ENCODE measurements around the gene GUCY1A2. TPM values are rescaled to one million over a fixed set of nuclear protein-coding genes. Genes with fewer than 3 reads are reported as not detected.

Gene GUCY1A2
- total RNA-seq, 4 donors from 2014 or later, result 2.5 to 7.7 (median 4.4) TPM

- intact Hi-C loops (cut with DNase I), result no loop called here
- Histone ChIP-seq H3K4me3 (no peak overlapping the region), H3K9me3 (no peaks in the 10 kb centered on the region), H3K4me1 (peaks cover 0 to 7% (median 0%) of the 10 kb centered on the region in 4 donors), H3K36me3 (no peaks in the 10 kb centered on the region), H3K27ac (replicated peaks in 1 of 4) (no peak overlapping the region), H3K27me3 (peaks cover 0 to 5% (median 0%) of the 10 kb centered on the region in 4 donors)
- no peak for DNase-seq (ENCODE audit: extremely low spot score)
- WGBS, result 50% methylated on average over 1 of the region's 1 CpG
- TF ChIP-seq POLR2AphosphoS5 (IDR thresholded peaks at IDR 0.05) (no peak), EP300 (IDR thresholded peaks at IDR 0.05) (no peak), CTCF (IDR thresholded peaks at IDR 0.05) (no peak), POLR2A (IDR thresholded peaks at IDR 0.05; ENCODE audit: low read depth) (no peak)
Measured at GRCh38 chr11:106959800-106960199, 58.5 kb downstream of the GUCY1A2 start.

- no peaks in the 10 kb centered on the region for H3K9me3 ChIP-seq
- no peak overlapping the region for H3K27ac ChIP-seq (replicated peaks in 1 of 4)
- no peak for DNase-seq (ENCODE audit: extremely low spot score)
- intact Hi-C loops (cut with DNase I), result no loop called here
- peaks cover 0 to 7% (median 0%) of the 10 kb centered on the region in 4 donors for H3K4me1 ChIP-seq
- H3K4me3 ChIP-seq, result no peak overlapping the region
- WGBS, result 88% methylated on average over 3 of the region's 3 CpGs
- H3K27me3 ChIP-seq, result peaks cover 0 to 5% (median 0%) of the 10 kb centered on the region in 4 donors
- TF ChIP-seq EP300 (IDR thresholded peaks at IDR 0.05) (no peak), POLR2AphosphoS5 (IDR thresholded peaks at IDR 0.05) (no peak), POLR2A (IDR thresholded peaks at IDR 0.05; ENCODE audit: low read depth) (no peak), CTCF (IDR thresholded peaks at IDR 0.05) (no peak)
- no peaks in the 10 kb centered on the region for H3K36me3 ChIP-seq
Measured at GRCh38 chr11:106959386-106959785, 58.9 kb downstream of the GUCY1A2 start.

GRCh38 chr11:106958517-106959248 lies 59.6 kb downstream of the GUCY1A2 start:
- DNase-seq (ENCODE audit: extremely low spot score), result no peak
- intact Hi-C loops (cut with DNase I), result no loop called here
- H3K27me3 ChIP-seq, result peaks cover 0 to 5% (median 0%) of the 10 kb centered on the region in 4 donors
- no peak overlapping the region for H3K4me3 ChIP-seq
- H3K4me1 ChIP-seq, result peaks cover 0 to 7% (median 0%) of the 10 kb centered on the region in 4 donors
- H3K9me3 ChIP-seq, result no peaks in the 10 kb centered on the region
- H3K27ac ChIP-seq (replicated peaks in 1 of 4), result no peak overlapping the region
- H3K36me3 ChIP-seq, result no peaks in the 10 kb centered on the region
- WGBS, result 57% methylated on average over 7 of the region's 7 CpGs
- no peak for TF ChIP-seq EP300 (IDR thresholded peaks at IDR 0.05)
- no peak for TF ChIP-seq POLR2AphosphoS5 (IDR thresholded peaks at IDR 0.05)
- no peak for TF ChIP-seq CTCF (IDR thresholded peaks at IDR 0.05)
- no peak for TF ChIP-seq POLR2A (IDR thresholded peaks at IDR 0.05; ENCODE audit: low read depth)

- DNase-seq (ENCODE audit: extremely low spot score), result no peak
- Histone ChIP-seq H3K4me3 (no peak overlapping the region), H3K27ac (replicated peaks in 1 of 4) (no peak overlapping the region), H3K27me3 (peaks cover 0 to 5% (median 0%) of the 10 kb centered on the region in 4 donors), H3K4me1 (peaks cover 0 to 7% (median 0%) of the 10 kb centered on the region in 4 donors), H3K36me3 (no peaks in the 10 kb centered on the region), H3K9me3 (no peaks in the 10 kb centered on the region)
- intact Hi-C loops (cut with DNase I), result no loop called here
- 91% methylated on average over 4 of the region's 5 CpGs for WGBS
- TF ChIP-seq POLR2A (IDR thresholded peaks at IDR 0.05; ENCODE audit: low read depth) (no peak), POLR2AphosphoS5 (IDR thresholded peaks at IDR 0.05) (no peak), CTCF (IDR thresholded peaks at IDR 0.05) (no peak), EP300 (IDR thresholded peaks at IDR 0.05) (no peak)
Measured at GRCh38 chr11:106957030-106957482, 61.2 kb downstream of the GUCY1A2 start.
